COLO668 (cell line): Measurements from ENCODE around the gene FAM24B.
"Not testable (repeated sequence)": the region's sequence is repeated elsewhere in the genome, so short reads cannot be mapped to it uniquely, and the experiment has no call there.

Source experiments
- DNase-seq: peaks from one replicate; lab custom pipeline; 2025; ENCODE audit not compliant: unreplicated experiment; lab: John Stamatoyannopoulos, UW

The FAM24B gene, protein sequence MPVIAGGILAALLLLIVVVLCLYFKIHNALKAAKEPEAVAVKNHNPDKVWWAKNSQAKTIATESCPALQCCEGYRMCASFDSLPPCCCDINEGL

GRCh38 chr10:122879339-122880273 is at the start of gene FAM24B:
Gene FAM24B (minus strand): TSS chr10:122879581. CDS start chr10:122850515, 29,066 bp downstream.
- DNase-seq: peak; percentile 93

DNA sequence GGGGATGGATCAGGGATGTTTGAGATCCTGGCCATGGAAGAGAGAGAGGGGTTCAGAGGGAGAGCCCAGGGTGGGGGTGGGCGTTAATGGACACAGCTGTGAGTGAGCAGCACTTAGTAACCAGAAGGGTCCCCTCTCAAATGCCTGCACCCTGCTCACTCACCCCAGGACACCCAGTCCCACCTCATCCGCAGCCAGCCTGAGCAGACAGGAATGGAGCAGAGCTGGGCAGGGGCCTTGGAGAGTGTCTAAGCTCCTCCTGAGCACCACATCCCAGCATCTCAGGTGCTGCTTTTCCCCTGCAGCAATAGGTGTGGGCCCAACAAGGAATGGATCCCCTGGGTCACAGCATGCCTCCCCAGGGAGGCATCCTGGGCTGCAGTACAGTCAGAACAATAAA is 36.3 kb upstream of the FAM24B start:
- DNase-seq: no peak

DNA sequence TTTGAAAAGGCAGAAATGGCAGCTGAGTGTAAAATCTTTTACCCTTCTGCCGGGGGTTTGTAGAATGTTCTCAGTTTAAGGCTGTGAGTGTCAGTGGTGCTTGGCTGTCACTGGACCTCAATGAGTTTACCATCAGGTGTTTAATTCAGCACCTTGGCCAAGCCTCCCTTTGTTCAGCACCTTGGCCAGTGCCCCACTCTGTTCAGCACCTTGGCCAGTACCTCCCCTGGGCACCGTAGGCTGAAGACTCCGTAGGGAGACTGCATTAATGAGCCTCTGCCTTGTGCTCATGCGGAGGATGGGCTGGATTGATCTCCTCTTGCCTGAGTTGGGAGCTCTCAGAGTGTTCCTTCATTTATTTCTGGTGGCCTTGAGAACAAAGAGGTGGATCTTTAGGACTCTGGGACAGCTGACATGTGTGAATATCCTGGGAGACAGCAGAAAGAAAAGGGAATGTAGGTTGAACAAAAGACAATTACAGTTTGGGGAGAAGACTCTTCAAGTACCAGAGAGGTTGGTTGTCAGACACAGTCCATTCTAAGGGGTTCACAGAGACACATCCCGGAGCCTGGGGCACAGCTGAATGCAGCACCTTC is 32.6 kb upstream of the FAM24B start:
- no peak for DNase-seq

DNA sequence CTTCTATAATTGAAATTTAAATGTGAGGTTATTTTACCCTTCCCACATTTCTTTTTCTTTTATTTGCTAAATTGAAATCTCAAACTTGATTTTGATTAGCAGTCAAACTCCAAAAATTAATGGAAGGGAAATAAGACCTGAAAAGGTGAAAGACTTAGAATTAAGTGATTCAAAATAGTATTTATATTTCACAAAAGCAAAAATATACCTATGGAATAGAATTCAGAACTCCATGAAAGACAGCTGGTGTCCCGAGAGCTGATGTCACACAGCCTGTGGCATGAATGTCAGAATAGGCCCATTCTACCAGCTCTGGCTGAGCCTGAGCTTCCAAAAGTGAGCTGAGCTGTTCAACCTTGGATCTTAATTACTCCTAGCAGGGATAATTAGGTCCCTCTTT is 30.9 kb upstream of the FAM24B start, which contains the start of gene FAM24A:
Gene FAM24A, plus strand, starts transcription at position 301 of the 400 bp plus-strand sequence. CDS start 1,025 bp downstream, outside the sequence.
- no peak for DNase-seq

DNA sequence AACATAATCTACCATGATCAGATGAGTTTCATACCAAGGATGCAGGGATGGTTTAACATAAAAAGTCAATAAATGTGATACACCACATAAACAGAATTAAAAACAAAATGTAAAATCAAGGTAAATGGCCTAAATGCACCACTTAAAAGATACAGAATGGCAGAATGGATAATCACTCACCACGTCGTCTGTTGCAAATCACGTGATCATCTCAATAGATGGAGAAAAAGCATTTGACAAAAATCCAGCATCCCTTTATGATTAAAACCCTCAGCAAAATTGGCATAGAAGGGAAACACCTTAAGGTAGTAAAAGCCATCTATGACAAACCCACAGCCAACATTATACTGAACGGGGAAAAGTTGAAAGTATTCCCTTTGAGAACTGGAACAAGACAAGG is 24.5 kb upstream of the FAM24B start:
- not testable (repeated sequence) for DNase-seq

DNA sequence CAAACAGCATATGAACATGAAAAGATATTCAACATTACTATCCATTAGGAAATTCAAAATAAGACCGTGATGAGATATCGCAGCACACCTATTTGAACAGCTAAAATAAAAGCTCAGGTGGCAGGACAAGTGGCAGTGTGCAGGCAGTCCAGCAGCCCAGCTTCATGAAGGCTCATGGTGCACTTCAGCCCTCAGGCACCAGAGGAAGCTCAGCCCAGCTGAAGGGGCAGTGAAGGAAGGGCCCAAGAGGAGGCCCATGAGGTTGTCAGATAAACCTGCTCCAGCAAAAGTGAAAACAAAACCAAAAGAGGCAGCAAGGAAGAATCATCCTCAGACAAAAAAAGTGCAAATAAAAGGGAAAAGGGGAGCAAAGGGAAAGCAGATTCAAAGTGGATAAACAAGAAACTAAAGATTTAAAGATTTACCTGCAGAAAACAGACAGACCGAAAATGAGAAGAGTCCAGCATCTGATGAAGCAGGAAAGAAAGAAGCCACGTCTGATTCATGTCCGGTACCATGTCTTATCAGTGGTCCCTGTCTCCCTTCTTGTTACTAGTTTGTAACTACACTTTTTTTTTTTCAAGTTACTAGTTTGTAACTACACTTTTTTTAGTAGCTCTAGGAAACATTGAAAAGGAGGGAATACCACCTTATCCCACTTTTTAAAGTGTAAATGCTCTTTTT is 15.0 kb upstream of the FAM24B start:
- DNase-seq: no peak

DNA sequence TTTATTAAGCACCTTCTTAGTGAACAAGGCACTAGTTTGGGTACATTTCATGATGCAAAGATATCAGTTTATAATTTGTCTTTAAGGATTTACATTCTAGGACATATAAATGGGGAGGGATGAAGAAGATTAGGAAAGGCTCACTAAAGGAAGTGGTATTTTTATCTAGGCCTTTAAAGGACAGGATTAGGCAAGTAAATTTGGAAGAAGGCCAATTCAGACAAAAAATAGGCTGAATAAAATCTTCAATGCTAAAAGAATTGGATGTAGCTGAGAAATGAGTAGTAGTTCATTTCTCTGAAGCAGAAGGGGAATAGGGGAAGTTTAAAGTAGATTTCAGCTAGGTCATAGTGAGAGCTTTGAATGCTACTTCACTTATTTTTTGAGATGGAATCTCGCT is 4.8 kb upstream of the FAM24B start:
- no peak for DNase-seq

DNA sequence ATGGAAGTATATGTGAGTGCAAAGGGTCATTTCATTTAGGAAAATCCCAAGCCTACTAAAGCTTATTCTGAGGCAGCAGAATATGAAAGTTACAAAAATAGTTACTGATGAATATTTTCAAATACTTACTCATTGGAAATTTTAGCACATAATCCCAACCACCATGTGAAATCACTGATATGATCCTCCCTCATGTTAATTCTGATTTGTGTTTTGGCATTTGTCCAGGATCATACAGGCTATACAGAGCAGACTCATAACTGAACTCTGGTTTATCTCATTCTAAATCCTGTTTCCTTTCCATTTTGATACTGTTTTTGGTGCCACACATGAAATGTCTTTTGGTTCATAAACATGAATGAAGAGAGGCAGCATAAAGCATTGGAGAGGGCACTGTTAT is 3.4 kb upstream of the FAM24B start:
- DNase-seq: no peak

- DNase-seq: peak; percentile 50
These were observed 512 bp downstream of the FAM24B start for GRCh38 chr10:122878799-122879338.

GRCh38 chr10:122877264-122877663 is 2.1 kb downstream of the FAM24B start:
- DNase-seq: no peak

GRCh38 chr10:122876467-122876855 is 2.9 kb downstream of the FAM24B start:
- DNase-seq: no peak

GRCh38 chr10:122875843-122876466 is 3.4 kb downstream of the FAM24B start:
- no peak for DNase-seq

GRCh38 chr10:122871947-122872346 is 7.4 kb downstream of the FAM24B start:
- DNase-seq: not testable (repeated sequence)

GRCh38 chr10:122868768-122869167 is 10.6 kb downstream of the FAM24B start:
- DNase-seq: not testable (repeated sequence)

DNA sequence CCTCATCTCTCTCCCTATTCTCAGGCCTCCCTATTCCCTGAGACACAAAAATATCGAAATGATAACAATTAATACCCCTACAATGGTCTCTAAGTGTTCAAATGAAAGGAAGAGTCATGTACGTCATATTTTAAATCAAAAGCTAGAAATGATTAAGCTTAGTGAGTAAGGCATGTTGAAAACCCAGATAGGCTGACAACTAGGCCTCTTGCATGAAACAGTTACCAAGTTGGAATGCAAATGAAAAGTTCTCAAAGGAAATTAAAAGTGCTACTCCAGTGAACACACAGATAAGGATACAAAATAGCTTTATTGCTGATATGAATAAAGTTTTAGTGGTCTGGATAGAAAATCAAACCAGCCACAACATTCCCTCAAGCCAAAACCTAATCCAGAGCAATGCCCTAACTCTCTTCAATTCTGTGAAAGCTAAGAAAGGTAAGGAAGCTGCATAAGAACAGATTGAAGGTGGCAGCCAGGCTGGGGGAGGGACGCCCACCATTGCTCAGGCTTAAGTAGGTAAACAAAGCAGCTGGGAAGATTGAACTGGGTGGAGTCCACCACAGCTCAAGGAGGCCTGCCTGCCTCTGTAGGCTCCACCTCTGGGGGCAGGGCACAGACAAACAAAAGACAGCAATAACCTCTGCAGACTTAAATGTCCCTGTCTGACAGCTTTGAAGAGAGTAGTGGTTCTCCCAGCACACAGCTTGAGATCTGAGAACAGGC is 12.5 kb downstream of the FAM24B start:
- not testable (repeated sequence) for DNase-seq

DNA sequence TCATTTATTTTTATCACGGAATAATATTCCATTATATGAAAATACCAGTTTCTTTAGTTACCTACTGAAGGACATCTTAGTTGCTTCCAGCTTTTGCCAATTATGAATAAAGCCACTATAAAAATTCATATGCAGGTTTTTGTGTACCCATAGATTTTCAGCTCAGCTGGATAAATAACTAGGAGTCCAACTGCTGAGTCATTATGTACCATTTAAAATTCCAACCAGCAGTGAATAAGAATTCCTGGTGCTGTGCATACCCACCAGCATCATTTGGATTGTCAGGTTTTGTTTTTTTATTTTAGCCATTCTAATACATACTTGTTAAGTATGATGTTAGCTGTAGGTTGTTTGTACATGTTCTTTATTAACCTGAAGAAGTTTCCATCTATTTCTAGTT is 14.5 kb downstream of the FAM24B start:
- no peak for DNase-seq

- no peak for DNase-seq
These were observed 15.2 kb downstream of the FAM24B start for GRCh38 chr10:122864194-122864592.

- DNase-seq: no peak
These were observed 15.9 kb downstream of the FAM24B start for GRCh38 chr10:122863216-122864193.

GRCh38 chr10:122861711-122862161 is 17.6 kb downstream of the FAM24B start:
- DNase-seq: no peak
